Muscle layer of colon (tissue), 2 donors: ENCODE measurements around the gene SLC35F5.

Experiments
- H3K27ac ChIP-seq: one replicate; pipeline ENCODE4 v1.7.0; 2013; ENCODE audit warnings: low read depth, mild to moderate bottlenecking, low read length, moderate library complexity
- H3K27me3 ChIP-seq, 2 donors: one replicate each; pipeline ENCODE4 v1.7.0; 2013; ENCODE audit warnings: low read length in 2 of 2, mild to moderate bottlenecking in 2 of 2; ENCODE audit not compliant: insufficient read depth in 2 of 2, control insufficient read depth in 1 of 2
- H3K36me3 ChIP-seq: one replicate; pipeline ENCODE4 v1.7.0; 2013; ENCODE audit warnings: mild to moderate bottlenecking, low read length; ENCODE audit not compliant: insufficient read depth
- H3K4me1 ChIP-seq: one replicate; pipeline ENCODE4 v1.7.0; 2013; ENCODE audit warnings: mild to moderate bottlenecking, low read length; ENCODE audit not compliant: insufficient read depth
- H3K4me3 ChIP-seq, 2 donors: one replicate each; pipeline ENCODE4 v1.7.0; 2013; ENCODE audit warnings: low read length in 2 of 2, low read depth in 1 of 2, mild to moderate bottlenecking in 1 of 2, moderate library complexity in 1 of 2
- H3K9ac ChIP-seq: one replicate; pipeline ENCODE4 v1.7.0; 2013; ENCODE audit warnings: low read length
- H3K9me3 ChIP-seq: one replicate; pipeline ENCODE4 v1.7.0; 2013; ENCODE audit warnings: mild to moderate bottlenecking, low read length
- donor health status: abdominal sarcoma.
- donor health status: Adenocarcinoma of cecum.

SLC35F5 gene, protein sequence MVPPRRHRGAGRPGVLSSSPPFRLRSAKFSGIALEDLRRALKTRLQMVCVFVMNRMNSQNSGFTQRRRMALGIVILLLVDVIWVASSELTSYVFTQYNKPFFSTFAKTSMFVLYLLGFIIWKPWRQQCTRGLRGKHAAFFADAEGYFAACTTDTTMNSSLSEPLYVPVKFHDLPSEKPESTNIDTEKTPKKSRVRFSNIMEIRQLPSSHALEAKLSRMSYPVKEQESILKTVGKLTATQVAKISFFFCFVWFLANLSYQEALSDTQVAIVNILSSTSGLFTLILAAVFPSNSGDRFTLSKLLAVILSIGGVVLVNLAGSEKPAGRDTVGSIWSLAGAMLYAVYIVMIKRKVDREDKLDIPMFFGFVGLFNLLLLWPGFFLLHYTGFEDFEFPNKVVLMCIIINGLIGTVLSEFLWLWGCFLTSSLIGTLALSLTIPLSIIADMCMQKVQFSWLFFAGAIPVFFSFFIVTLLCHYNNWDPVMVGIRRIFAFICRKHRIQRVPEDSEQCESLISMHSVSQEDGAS

DNA sequence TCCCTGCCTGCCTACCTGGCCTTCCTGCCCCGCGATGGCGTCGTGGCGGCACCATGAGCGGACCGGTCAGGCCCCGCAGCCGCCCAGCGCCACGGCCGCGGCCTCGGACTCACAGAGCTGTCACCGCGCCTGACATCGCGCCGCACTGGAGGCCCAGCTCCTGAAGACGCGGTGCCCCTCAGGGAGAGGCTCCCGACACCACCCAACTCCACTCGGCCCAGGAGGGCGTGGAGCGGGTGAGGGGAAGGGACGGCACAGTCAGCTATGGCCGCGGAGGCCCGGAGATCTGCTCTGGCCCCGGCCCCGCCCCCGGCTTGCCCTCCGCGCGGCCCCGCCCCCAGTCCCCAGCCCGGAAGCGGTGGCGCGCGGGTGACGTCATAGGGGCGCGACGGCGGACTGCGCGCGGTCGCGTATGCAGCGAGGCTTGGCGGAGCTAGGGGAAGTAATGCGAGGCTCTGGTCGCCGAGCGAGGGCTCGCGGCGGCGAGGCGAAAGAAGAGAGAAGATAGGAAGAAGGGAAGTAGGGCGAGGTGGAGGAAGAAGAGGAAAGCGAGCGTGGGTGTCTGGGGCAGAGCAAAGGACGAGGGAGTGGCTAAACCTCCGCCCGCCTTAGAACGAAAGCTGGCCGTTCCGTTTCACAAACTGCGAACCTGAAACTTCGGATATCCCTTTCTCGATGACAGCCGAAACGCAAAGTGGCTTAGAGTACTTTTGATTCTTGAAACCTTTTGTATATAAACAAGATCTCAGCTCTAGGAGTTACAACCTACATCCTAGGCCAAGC is at the start of gene SLC35F5:
Gene SLC35F5, minus strand, starts transcription at position 288 of the 783 bp plus-strand sequence. Its CDS starts 233 bp downstream, at position 55.
- peak within 1 kb of the TSS; percentile 85 to 88 for H3K4me3 ChIP-seq
- no peaks in the 10 kb centered on the region for H3K27me3 ChIP-seq
- H3K4me1 ChIP-seq, result peaks cover 18% of the 10 kb centered on the region
- peak within 1 kb of the TSS; percentile 59 for H3K27ac ChIP-seq
- peak within 1 kb of the TSS; percentile 91 for H3K9ac ChIP-seq
- H3K36me3 ChIP-seq, result no peaks in the 10 kb centered on the region
- no peaks in the 10 kb centered on the region for H3K9me3 ChIP-seq

DNA sequence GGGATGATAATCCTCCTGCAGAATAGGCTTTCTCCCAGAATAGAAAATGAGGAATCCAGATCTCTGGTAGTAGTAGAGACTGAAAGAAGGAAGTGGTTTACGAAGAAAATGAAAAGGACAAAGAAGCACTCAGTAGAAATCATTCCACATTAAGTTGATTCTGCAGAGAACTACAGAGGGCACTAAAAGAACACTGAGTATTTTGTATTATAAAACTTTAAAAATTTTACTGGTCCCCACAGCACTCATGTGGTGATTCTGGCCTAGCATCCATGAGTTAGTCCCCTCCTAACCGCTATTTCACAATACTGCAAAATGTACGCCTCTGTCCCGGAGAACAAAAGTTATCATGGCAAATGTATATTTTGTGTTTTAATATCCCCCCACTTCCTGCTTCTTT is 42.9 kb upstream of the SLC35F5 start:
- Histone ChIP-seq H3K9ac (no peak overlapping the region), H3K27ac (no peak overlapping the region), H3K4me1 (no peaks in the 10 kb centered on the region), H3K36me3 (no peaks in the 10 kb centered on the region), H3K4me3 (no peak overlapping the region), H3K27me3 (no peaks in the 10 kb centered on the region), H3K9me3 (no peaks in the 10 kb centered on the region)

GRCh38 chr2:113797237-113797636 is 40.8 kb upstream of the SLC35F5 start:
- no peak overlapping the region for H3K27ac ChIP-seq
- no peaks in the 10 kb centered on the region for H3K36me3 ChIP-seq
- H3K27me3 ChIP-seq, result no peaks in the 10 kb centered on the region
- no peaks in the 10 kb centered on the region for H3K4me1 ChIP-seq
- no peak overlapping the region for H3K9ac ChIP-seq
- H3K4me3 ChIP-seq, result no peak overlapping the region
- H3K9me3 ChIP-seq, result no peaks in the 10 kb centered on the region

DNA sequence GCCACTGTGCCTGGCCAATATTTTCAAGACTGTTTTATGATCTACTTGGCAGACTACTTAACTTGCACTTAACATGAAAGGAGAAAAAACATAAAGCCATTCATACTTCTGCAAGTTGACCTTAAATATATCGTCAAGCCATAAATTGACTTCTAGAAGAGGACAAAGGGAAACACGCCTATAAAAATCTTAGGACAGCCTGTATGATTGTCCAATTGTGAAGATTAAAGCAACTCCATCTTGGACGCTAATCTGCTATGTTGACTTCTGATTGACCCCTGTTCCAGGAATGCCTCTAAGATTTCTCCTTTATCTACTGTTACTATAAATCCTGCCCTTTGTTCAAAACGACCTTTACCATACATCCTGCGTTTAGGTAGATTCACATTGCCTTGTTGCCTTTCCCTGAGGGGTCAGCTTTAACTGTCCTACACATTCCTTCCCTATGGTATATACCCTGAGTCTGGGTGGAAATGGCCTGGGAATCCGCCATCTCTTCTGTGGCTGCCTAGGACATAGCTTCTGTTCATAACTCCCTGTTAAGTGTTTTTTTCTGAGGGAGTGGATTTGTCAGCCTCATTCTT is 40.2 kb upstream of the SLC35F5 start:
- Histone ChIP-seq H3K9ac (no peak overlapping the region), H3K9me3 (no peaks in the 10 kb centered on the region), H3K27me3 (no peaks in the 10 kb centered on the region), H3K4me1 (no peaks in the 10 kb centered on the region), H3K27ac (no peak overlapping the region), H3K36me3 (no peaks in the 10 kb centered on the region), H3K4me3 (no peak overlapping the region)

DNA sequence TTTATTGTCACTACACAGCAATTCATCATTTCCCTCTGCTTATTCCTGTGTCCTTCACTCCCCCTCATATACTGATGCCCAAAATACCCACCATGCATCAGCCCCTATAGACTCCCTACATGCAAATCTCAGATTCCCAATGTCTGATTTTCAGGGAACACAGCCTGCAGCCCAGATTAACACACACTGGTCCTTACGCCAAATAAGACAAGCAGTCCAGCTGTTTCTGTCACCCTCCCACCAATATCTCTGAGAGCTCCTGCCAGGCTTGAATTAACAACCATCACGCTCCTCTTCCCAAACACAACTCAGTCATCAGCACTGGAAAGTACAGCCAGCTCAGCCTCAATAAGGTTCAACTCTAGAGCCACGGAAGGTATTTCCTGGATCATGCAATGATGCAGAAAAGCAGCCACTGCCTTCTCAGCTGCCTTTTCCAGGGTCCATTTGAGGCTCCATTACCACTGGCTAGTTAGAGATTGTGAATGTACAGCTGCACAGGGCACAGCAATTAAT is 39.0 kb upstream of the SLC35F5 start:
- Histone ChIP-seq H3K4me1 (no peaks in the 10 kb centered on the region), H3K9ac (no peak overlapping the region), H3K27ac (no peak overlapping the region), H3K9me3 (no peaks in the 10 kb centered on the region), H3K27me3 (no peaks in the 10 kb centered on the region), H3K4me3 (no peak overlapping the region), H3K36me3 (no peaks in the 10 kb centered on the region)

GRCh38 chr2:113791697-113792590 is 35.5 kb upstream of the SLC35F5 start:
- H3K4me3 ChIP-seq, result no peak overlapping the region

DNA sequence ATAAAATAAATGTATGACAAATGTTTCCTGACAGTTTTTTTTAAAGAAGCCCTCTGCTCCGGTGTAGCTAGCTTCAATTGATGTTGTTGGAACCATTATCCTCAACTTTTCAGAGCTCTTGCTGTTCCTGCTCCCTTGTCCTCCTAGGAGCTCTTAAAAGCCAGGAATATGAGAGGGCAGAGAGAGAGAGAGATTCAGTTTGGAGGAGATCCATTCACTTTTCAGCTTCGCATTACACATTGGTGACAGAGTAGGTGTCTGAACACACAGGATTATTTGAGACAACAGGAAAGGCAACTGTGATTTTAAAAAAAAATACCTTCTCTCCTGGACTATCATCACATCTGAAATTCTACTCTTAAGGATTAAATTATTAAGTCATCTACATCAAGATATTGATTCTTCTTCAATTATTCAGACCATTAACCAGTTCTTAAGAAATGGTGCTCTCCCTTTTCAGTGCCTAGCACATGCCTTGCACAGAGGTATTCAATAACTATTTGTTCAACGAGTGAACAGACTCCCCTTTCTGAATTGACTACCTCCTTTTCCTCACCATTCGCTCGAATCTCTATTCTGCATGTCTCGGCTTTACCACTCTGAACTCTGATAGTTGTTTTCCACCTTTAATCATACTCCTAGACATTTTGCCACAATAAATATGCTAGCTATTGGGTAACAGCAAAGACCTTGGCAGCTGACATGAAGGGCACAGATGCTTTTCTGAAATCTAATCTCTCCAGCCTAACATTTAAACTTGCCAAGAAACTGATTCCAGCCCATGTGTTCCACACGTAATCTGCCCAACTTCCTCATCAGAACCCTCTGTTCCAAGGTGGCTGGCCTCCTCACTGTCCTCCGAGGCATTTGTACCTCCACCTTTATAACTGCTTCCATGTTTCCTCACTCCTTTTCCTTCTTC is 28.6 kb upstream of the SLC35F5 start:
- Histone ChIP-seq H3K9ac (no peak overlapping the region), H3K9me3 (no peaks in the 10 kb centered on the region), H3K4me3 (no peak overlapping the region), H3K4me1 (no peaks in the 10 kb centered on the region), H3K27ac (no peak overlapping the region), H3K36me3 (no peaks in the 10 kb centered on the region), H3K27me3 (no peaks in the 10 kb centered on the region)

More at GRCh38 chr2:113791697-113792590, 35.5 kb upstream of the SLC35F5 start:
- Histone ChIP-seq H3K36me3 (no peaks in the 10 kb centered on the region), H3K27ac (no peak overlapping the region), H3K9ac (no peak overlapping the region), H3K9me3 (no peaks in the 10 kb centered on the region), H3K4me1 (no peaks in the 10 kb centered on the region), H3K27me3 (no peaks in the 10 kb centered on the region)

DNA sequence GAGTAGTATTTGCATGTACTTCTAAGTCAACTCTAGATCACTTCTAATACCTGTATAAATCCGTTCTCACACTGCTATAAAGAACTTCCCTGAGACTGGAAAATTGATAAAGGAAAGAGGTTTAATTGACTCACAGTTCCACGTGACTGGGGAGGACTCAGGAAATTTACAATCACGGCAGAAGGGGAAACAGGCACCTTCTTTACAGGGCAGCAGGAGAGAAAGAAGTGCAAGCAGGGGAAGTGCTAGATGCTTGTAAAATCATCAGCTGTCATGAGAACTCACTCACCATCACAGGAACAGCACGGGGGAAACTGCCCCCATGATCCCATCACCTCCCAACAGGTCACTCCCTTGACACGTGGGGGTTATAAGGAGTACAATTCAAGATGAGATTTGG is 24.0 kb upstream of the SLC35F5 start:
- Histone ChIP-seq H3K36me3 (no peaks in the 10 kb centered on the region), H3K4me3 (no peak overlapping the region), H3K27ac (no peak overlapping the region), H3K4me1 (no peaks in the 10 kb centered on the region), H3K9me3 (no peaks in the 10 kb centered on the region), H3K27me3 (no peaks in the 10 kb centered on the region), H3K9ac (no peak overlapping the region)

- no peaks in the 10 kb centered on the region for H3K4me1 ChIP-seq
- no peak overlapping the region for H3K4me3 ChIP-seq
- H3K36me3 ChIP-seq, result no peaks in the 10 kb centered on the region
- no peak overlapping the region for H3K9ac ChIP-seq
- no peak overlapping the region for H3K27ac ChIP-seq
- H3K27me3 ChIP-seq, result no peaks in the 10 kb centered on the region
- no peaks in the 10 kb centered on the region for H3K9me3 ChIP-seq
These were observed 20.9 kb upstream of the SLC35F5 start for GRCh38 chr2:113777371-113777770.

- no peak overlapping the region for H3K27ac ChIP-seq
- H3K9ac ChIP-seq, result no peak overlapping the region
- H3K4me3 ChIP-seq, result no peak overlapping the region
- H3K27me3 ChIP-seq, result no peaks in the 10 kb centered on the region
- H3K9me3 ChIP-seq, result no peaks in the 10 kb centered on the region
- H3K36me3 ChIP-seq, result no peaks in the 10 kb centered on the region
- no peaks in the 10 kb centered on the region for H3K4me1 ChIP-seq
These were observed 20.5 kb upstream of the SLC35F5 start for GRCh38 chr2:113776949-113777348.
